ENCODE data around the gene PRPF40B. TPM values are rescaled to one million over a fixed set of nuclear protein-coding genes. Genes with fewer than 3 reads are reported as not detected.

Gene PRPF40B
- total RNA-seq, 1 donor from 2014 or later, result 18.1 TPM

DNA sequence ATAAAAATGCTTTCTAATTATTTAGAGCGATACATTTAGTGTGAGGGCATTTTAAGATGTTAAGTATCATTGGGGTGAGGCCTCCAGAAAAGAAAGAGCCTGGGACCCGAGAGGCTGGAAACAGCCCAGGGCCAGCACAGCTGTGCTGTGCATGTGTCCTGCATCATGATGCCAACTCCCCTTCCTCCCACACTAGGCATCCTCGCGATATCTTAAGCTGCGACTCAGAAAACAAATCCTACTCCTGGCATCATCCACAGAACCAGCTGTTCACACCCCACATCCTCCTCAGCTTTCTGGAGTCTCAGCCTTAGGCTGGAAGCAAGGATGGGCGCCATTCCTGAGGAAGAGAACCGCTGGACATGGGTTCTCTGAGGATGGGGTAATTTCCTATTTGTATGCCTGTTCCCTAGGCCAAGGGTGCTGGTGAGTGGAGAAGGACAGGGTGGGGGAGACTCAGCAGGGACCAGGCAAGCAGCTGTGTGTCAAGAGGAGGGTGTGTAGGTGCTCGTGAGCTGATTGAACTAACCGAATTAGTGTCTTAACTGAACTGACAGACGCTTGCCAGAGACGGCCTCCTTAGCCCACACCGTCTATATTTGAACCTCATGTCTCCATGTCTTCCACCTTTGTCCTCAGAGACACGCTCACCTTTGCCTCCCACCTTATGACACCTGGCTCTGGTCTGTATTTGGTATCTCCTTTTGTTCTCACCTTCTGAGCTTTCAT, 39.8 kb upstream of the PRPF40B start:
- H3K9ac ChIP-seq, result no peak overlapping the region
- Mint-ChIP-seq H3K27ac (no peak overlapping the region), H3K36me3 (peaks cover 11% of the 10 kb centered on the region), H3K4me3 (no peak overlapping the region), H3K9me3 (no peaks in the 10 kb centered on the region), H3K27me3 (ENCODE audit: insufficient read depth, low read depth) (peaks cover 5% of the 10 kb centered on the region), H3K4me1 (peaks cover 29% of the 10 kb centered on the region)
- H3K36me3 ChIP-seq, result no peaks in the 10 kb centered on the region
- H3K4me1 ChIP-seq, result peaks cover 25% of the 10 kb centered on the region
- H3K4me2 ChIP-seq, result no peak overlapping the region
- DNase-seq (ENCODE audit: low spot score), result no peak
- no peak overlapping the region for H3K4me3 ChIP-seq
- peaks cover 34% of the 10 kb centered on the region for H3F3A ChIP-seq (ENCODE audit: low read depth)
- peaks cover 15% of the 10 kb centered on the region for H3K79me2 ChIP-seq (ENCODE audit: low read depth)
- no peak overlapping the region for H3K27ac ChIP-seq
- no peaks in the 10 kb centered on the region for H3K9me3 ChIP-seq (ENCODE audit: low read depth)
- H2AFZ ChIP-seq (replicated peaks), result no peak overlapping the region
- TF ChIP-seq EZH2 (IDR thresholded peaks at IDR 0.05) (no peak), EZH2phosphoT487 (IDR thresholded peaks at IDR 0.05) (no peak)
- TF ChIP-seq, protein P1, sequence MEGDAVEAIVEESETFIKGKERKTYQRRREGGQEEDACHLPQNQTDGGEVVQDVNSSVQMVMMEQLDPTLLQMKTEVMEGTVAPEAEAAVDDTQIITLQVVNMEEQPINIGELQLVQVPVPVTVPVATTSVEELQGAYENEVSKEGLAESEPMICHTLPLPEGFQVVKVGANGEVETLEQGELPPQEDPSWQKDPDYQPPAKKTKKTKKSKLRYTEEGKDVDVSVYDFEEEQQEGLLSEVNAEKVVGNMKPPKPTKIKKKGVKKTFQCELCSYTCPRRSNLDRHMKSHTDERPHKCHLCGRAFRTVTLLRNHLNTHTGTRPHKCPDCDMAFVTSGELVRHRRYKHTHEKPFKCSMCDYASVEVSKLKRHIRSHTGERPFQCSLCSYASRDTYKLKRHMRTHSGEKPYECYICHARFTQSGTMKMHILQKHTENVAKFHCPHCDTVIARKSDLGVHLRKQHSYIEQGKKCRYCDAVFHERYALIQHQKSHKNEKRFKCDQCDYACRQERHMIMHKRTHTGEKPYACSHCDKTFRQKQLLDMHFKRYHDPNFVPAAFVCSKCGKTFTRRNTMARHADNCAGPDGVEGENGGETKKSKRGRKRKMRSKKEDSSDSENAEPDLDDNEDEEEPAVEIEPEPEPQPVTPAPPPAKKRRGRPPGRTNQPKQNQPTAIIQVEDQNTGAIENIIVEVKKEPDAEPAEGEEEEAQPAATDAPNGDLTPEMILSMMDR (IDR thresholded peaks at IDR 0.05), result no peak
- H4K20me1 ChIP-seq (ENCODE audit: low read depth), result peaks cover 20% of the 10 kb centered on the region
- no peaks in the 10 kb centered on the region for H3K27me3 ChIP-seq

DNA sequence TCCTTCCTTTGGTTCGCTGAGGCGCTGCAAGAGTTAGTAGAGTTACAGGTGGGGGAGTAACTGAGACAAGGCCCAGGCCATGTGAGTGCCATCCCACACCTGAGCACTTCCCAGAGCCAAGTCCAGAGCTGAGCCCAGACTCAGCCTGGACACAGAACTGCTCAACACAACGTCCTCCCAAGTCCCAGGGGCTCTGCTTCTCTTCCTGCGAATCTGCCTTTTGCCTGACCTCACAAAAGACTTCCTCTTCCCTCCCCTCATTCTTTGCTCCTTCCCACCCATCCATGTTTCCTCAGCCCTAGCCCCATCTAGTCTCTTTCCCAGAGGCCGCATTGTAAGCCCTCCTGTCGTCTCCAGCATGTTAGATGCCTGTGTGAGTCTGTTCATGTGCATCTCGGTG, 38.8 kb upstream of the PRPF40B start:
- Histone ChIP-seq H2AFZ (replicated peaks) (no peak overlapping the region), H3K36me3 (no peaks in the 10 kb centered on the region), H3K4me2 (no peak overlapping the region), H4K20me1 (ENCODE audit: low read depth) (peaks cover 20% of the 10 kb centered on the region), H3F3A (ENCODE audit: low read depth) (peaks cover 23% of the 10 kb centered on the region), H3K4me1 (peaks cover 14% of the 10 kb centered on the region), H3K9me3 (ENCODE audit: low read depth) (no peaks in the 10 kb centered on the region), H3K79me2 (ENCODE audit: low read depth) (peaks cover 15% of the 10 kb centered on the region), H3K4me3 (no peak overlapping the region), H3K27me3 (no peaks in the 10 kb centered on the region), H3K27ac (no peak overlapping the region), H3K9ac (no peak overlapping the region)
- H3K4me1 Mint-ChIP-seq, result peaks cover 24% of the 10 kb centered on the region
- no peak overlapping the region for H3K4me3 Mint-ChIP-seq
- no peak overlapping the region for H3K27ac Mint-ChIP-seq
- no peak for DNase-seq (ENCODE audit: low spot score)
- no peaks in the 10 kb centered on the region for H3K9me3 Mint-ChIP-seq
- peaks cover 9% of the 10 kb centered on the region for H3K36me3 Mint-ChIP-seq
- H3K27me3 Mint-ChIP-seq (ENCODE audit: insufficient read depth, low read depth), result peaks cover 4% of the 10 kb centered on the region
- TF ChIP-seq, protein P1 (IDR thresholded peaks at IDR 0.05), result no peak
- TF ChIP-seq EZH2 (IDR thresholded peaks at IDR 0.05) (no peak), EZH2phosphoT487 (IDR thresholded peaks at IDR 0.05) (no peak)

- Mint-ChIP-seq H3K27ac (no peak overlapping the region), H3K36me3 (peaks cover 12% of the 10 kb centered on the region), H3K27me3 (ENCODE audit: insufficient read depth, low read depth) (peaks cover 3% of the 10 kb centered on the region), H3K9me3 (no peaks in the 10 kb centered on the region), H3K4me1 (peaks cover 15% of the 10 kb centered on the region), H3K4me3 (no peak overlapping the region)
- Histone ChIP-seq H3K27me3 (no peaks in the 10 kb centered on the region), H3K9ac (no peak overlapping the region), H3K79me2 (ENCODE audit: low read depth) (peaks cover 15% of the 10 kb centered on the region), H3K27ac (no peak overlapping the region), H3K4me2 (no peak overlapping the region), H4K20me1 (ENCODE audit: low read depth) (peaks cover 17% of the 10 kb centered on the region), H3K36me3 (no peaks in the 10 kb centered on the region), H3K4me3 (no peak overlapping the region), H2AFZ (replicated peaks) (no peak overlapping the region), H3F3A (ENCODE audit: low read depth) (peaks cover 11% of the 10 kb centered on the region), H3K9me3 (ENCODE audit: low read depth) (no peaks in the 10 kb centered on the region), H3K4me1 (peaks cover 8% of the 10 kb centered on the region)
- TF ChIP-seq EZH2phosphoT487 (IDR thresholded peaks at IDR 0.05), result no peak
- TF ChIP-seq, protein P1 (IDR thresholded peaks at IDR 0.05), result no peak
- TF ChIP-seq EZH2 (IDR thresholded peaks at IDR 0.05), result no peak
- DNase-seq (ENCODE audit: low spot score), result no peak
These were observed 37.6 kb upstream of the PRPF40B start for GRCh38 chr12:49585477-49586459.

Data from neural progenitor cell (in vitro differentiated cells).